ENCODE data around the gene WFS1.

WFS1 gene

GRCh38 chr4:6241062-6241845 lies 28.4 kb upstream of the WFS1 start:
- no peaks in the 10 kb centered on the region for H3K27me3 ChIP-seq (ENCODE audit: insufficient read depth, low read length, poor library complexity)
- WGBS (ENCODE audit: extremely low coverage, insufficient coverage, low lambda C conversion rate), result no CpG with 5 or more reads among the region's 16 CpGs

GRCh38 chr4:6242271-6243029 lies 27.2 kb upstream of the WFS1 start:
- Histone ChIP-seq H3K4me3 (ENCODE audit: low read length) (no peak overlapping the region), H4K8ac (ENCODE audit: low read depth, low read length) (no peak overlapping the region), H3K27me3 (ENCODE audit: insufficient read depth, low read length, poor library complexity) (no peaks in the 10 kb centered on the region), H3K36me3 (ENCODE audit: control insufficient read depth, insufficient read depth, low read length) (no peaks in the 10 kb centered on the region), H3K23ac (ENCODE audit: low read length) (no peak overlapping the region), H3K9ac (ENCODE audit: low read length) (no peak overlapping the region), H3K56ac (ENCODE audit: low read length) (no peak overlapping the region), H2BK15ac (replicated peaks; ENCODE audit: low read depth) (no peak overlapping the region), H3K4me1 (ENCODE audit: control insufficient read depth, low read depth, low read length) (no peaks in the 10 kb centered on the region), H4K5ac (ENCODE audit: low read length) (no peak overlapping the region), H3K4me2 (ENCODE audit: low read length) (no peak overlapping the region), H3K18ac (ENCODE audit: low read length) (no peak overlapping the region), H3K4ac (ENCODE audit: low read depth, low read length) (no peak overlapping the region), H2BK5ac (ENCODE audit: low read length) (no peak overlapping the region), H2BK120ac (ENCODE audit: low read depth, low read length) (no peak overlapping the region), H3K27ac (ENCODE audit: low read depth, low read length) (no peak overlapping the region), H2AK5ac (ENCODE audit: low read length) (no peak overlapping the region), H3K79me1 (ENCODE audit: low read length) (no peaks in the 10 kb centered on the region), H3K79me2 (ENCODE audit: control insufficient read depth, insufficient read depth, low read length) (no peaks in the 10 kb centered on the region)
- DNase-seq, result no peak
- WGBS (ENCODE audit: extremely low coverage, insufficient coverage, low lambda C conversion rate), result no CpG with 5 or more reads among the region's 12 CpGs

More at GRCh38 chr4:6241062-6241845, 28.4 kb upstream of the WFS1 start:
- Histone ChIP-seq H3K36me3 (ENCODE audit: control insufficient read depth, insufficient read depth, low read length) (no peaks in the 10 kb centered on the region), H2BK15ac (replicated peaks; ENCODE audit: low read depth) (no peak overlapping the region), H3K4ac (ENCODE audit: low read depth, low read length) (no peak overlapping the region), H4K5ac (ENCODE audit: low read length) (no peak overlapping the region), H2BK120ac (ENCODE audit: low read depth, low read length) (no peak overlapping the region), H3K18ac (ENCODE audit: low read length) (no peak overlapping the region), H3K4me2 (ENCODE audit: low read length) (no peak overlapping the region), H3K23ac (ENCODE audit: low read length) (no peak overlapping the region), H3K79me2 (ENCODE audit: control insufficient read depth, insufficient read depth, low read length) (no peaks in the 10 kb centered on the region), H3K9ac (ENCODE audit: low read length) (no peak overlapping the region), H3K79me1 (ENCODE audit: low read length) (no peaks in the 10 kb centered on the region), H3K56ac (ENCODE audit: low read length) (no peak overlapping the region), H3K4me3 (ENCODE audit: low read length) (no peak overlapping the region), H2AK5ac (ENCODE audit: low read length) (no peak overlapping the region), H3K4me1 (ENCODE audit: control insufficient read depth, low read depth, low read length) (no peaks in the 10 kb centered on the region), H4K8ac (ENCODE audit: low read depth, low read length) (no peak overlapping the region), H2BK5ac (ENCODE audit: low read length) (no peak overlapping the region), H3K27ac (ENCODE audit: low read depth, low read length) (no peak overlapping the region)
- DNase-seq, result no peak

DNA sequence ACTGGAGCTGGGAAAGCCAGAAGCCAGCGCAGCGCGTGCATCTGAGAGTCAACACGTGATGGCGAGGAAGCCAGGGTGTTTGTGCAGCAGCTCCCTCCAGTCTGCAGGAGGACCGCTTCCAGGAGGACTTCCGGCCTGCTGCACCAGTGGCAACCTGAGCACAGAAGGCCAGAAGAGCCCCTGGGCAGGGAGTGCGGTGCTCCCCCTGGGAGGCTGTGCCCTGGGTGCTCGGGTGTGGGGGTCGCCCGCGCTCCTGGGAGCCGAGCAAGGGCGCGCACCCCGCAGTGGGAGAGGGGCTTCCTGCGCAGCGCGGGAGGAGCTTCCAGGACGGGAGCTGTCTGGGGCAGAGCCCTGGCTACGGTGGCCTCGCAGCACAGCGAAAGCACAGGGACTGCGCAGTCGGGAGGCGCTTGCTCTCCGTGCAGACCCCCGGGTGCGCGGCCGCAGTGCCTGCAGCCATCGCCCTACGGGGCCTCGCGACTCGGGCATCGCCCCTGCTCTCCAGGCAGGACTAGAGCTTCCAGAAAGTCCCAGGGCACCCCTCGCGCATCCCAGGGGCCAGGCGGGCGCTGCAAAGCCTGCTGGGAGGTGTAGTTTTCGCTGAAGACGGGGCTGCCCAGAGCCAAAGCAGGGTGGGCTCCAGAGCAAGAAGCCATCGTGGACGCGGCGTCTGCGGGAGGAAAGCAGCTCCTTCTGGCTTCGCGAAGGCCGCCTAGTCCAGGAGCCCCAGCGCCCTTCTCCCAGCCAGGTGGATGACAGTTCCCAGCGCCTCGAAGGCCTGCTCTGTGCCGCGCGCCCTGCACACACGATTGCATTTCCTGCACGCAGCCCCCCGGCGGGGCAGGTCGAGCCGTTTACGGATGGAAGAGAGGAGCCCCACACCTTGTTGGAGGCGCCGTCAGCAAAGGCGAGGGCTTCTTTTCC lies 24.1 kb upstream of the WFS1 start:
- no peaks in the 10 kb centered on the region for H3K79me2 ChIP-seq (ENCODE audit: control insufficient read depth, insufficient read depth, low read length)
- H3K18ac ChIP-seq (ENCODE audit: low read length), result no peak overlapping the region
- H3K79me1 ChIP-seq (ENCODE audit: low read length), result no peaks in the 10 kb centered on the region
- no peak overlapping the region for H2BK120ac ChIP-seq (ENCODE audit: low read depth, low read length)
- no peak overlapping the region for H4K5ac ChIP-seq (ENCODE audit: low read length)
- no peak overlapping the region for H3K4me2 ChIP-seq (ENCODE audit: low read length)
- no peak overlapping the region for H4K8ac ChIP-seq (ENCODE audit: low read depth, low read length)
- H3K56ac ChIP-seq (ENCODE audit: low read length), result peak overlapping the region; percentile 17
- H3K27me3 ChIP-seq (ENCODE audit: insufficient read depth, low read length, poor library complexity), result no peaks in the 10 kb centered on the region
- no peak overlapping the region for H3K4ac ChIP-seq (ENCODE audit: low read depth, low read length)
- no peaks in the 10 kb centered on the region for H3K36me3 ChIP-seq (ENCODE audit: control insufficient read depth, insufficient read depth, low read length)
- no peak overlapping the region for H3K9ac ChIP-seq (ENCODE audit: low read length)
- no peak overlapping the region for H3K23ac ChIP-seq (ENCODE audit: low read length)
- no peak overlapping the region for H2BK15ac ChIP-seq (replicated peaks; ENCODE audit: low read depth)
- WGBS (ENCODE audit: extremely low coverage, insufficient coverage, low lambda C conversion rate), result no CpG with 5 or more reads among the region's 67 CpGs
- H3K27ac ChIP-seq (ENCODE audit: low read depth, low read length), result no peak overlapping the region
- DNase-seq, result no peak
- H3K4me3 ChIP-seq (ENCODE audit: low read length), result no peak overlapping the region
- H3K4me1 ChIP-seq (ENCODE audit: control insufficient read depth, low read depth, low read length), result no peaks in the 10 kb centered on the region
- no peak overlapping the region for H2AK5ac ChIP-seq (ENCODE audit: low read length)
- no peak overlapping the region for H2BK5ac ChIP-seq (ENCODE audit: low read length)

GRCh38 chr4:6246170-6246634 lies 23.4 kb upstream of the WFS1 start:
- no peak overlapping the region for H2BK15ac ChIP-seq (replicated peaks; ENCODE audit: low read depth)
- no peak overlapping the region for H3K4me2 ChIP-seq (ENCODE audit: low read length)
- no peaks in the 10 kb centered on the region for H3K79me1 ChIP-seq (ENCODE audit: low read length)
- no peak overlapping the region for H3K4ac ChIP-seq (ENCODE audit: low read depth, low read length)
- H3K27ac ChIP-seq (ENCODE audit: low read depth, low read length), result no peak overlapping the region
- no peak overlapping the region for H2BK120ac ChIP-seq (ENCODE audit: low read depth, low read length)
- no peaks in the 10 kb centered on the region for H3K36me3 ChIP-seq (ENCODE audit: control insufficient read depth, insufficient read depth, low read length)
- no peak overlapping the region for H2AK5ac ChIP-seq (ENCODE audit: low read length)
- no peak overlapping the region for H3K23ac ChIP-seq (ENCODE audit: low read length)
- no peak overlapping the region for H4K8ac ChIP-seq (ENCODE audit: low read depth, low read length)
- no peak for DNase-seq
- H3K4me3 ChIP-seq (ENCODE audit: low read length), result no peak overlapping the region
- no peaks in the 10 kb centered on the region for H3K4me1 ChIP-seq (ENCODE audit: control insufficient read depth, low read depth, low read length)
- WGBS (ENCODE audit: extremely low coverage, insufficient coverage, low lambda C conversion rate), result no CpG with 5 or more reads among the region's 9 CpGs
- H3K18ac ChIP-seq (ENCODE audit: low read length), result no peak overlapping the region
- no peak overlapping the region for H4K5ac ChIP-seq (ENCODE audit: low read length)
- H3K9ac ChIP-seq (ENCODE audit: low read length), result no peak overlapping the region
- no peaks in the 10 kb centered on the region for H3K79me2 ChIP-seq (ENCODE audit: control insufficient read depth, insufficient read depth, low read length)
- H3K27me3 ChIP-seq (ENCODE audit: insufficient read depth, low read length, poor library complexity), result no peaks in the 10 kb centered on the region
- no peak overlapping the region for H3K56ac ChIP-seq (ENCODE audit: low read length)
- no peak overlapping the region for H2BK5ac ChIP-seq (ENCODE audit: low read length)

DNA sequence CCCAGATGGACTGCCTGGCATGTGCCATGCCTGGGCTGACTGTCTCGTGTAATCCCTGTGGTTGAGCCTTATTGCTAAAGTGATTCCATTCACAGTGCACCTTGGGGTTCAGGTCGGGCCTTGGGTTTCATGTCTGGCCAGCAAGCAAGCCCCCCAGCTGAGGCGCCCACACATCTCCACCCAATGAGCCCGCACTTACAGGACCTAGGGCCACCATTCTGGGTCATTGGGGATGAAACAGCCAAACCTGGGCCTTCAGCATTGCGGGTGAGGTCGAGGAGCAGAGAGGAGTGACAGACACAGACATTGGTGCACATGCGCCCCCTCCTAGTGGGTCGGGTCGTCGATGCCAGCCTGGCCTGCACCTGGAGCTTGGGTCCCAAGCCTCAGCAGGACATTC lies 21.3 kb upstream of the WFS1 start:
- no peaks in the 10 kb centered on the region for H3K36me3 ChIP-seq (ENCODE audit: control insufficient read depth, insufficient read depth, low read length)
- no peak for DNase-seq
- WGBS (ENCODE audit: extremely low coverage, insufficient coverage, low lambda C conversion rate), result no CpG with 5 or more reads among the region's 10 CpGs
- H3K4me3 ChIP-seq (ENCODE audit: low read length), result no peak overlapping the region
- H2AK5ac ChIP-seq (ENCODE audit: low read length), result no peak overlapping the region
- no peak overlapping the region for H2BK120ac ChIP-seq (ENCODE audit: low read depth, low read length)
- H3K4me2 ChIP-seq (ENCODE audit: low read length), result no peak overlapping the region
- H2BK15ac ChIP-seq (replicated peaks; ENCODE audit: low read depth), result no peak overlapping the region
- no peaks in the 10 kb centered on the region for H3K79me2 ChIP-seq (ENCODE audit: control insufficient read depth, insufficient read depth, low read length)
- no peak overlapping the region for H2BK5ac ChIP-seq (ENCODE audit: low read length)
- H3K23ac ChIP-seq (ENCODE audit: low read length), result no peak overlapping the region
- no peaks in the 10 kb centered on the region for H3K79me1 ChIP-seq (ENCODE audit: low read length)
- H3K27ac ChIP-seq (ENCODE audit: low read depth, low read length), result no peak overlapping the region
- H3K56ac ChIP-seq (ENCODE audit: low read length), result no peak overlapping the region
- no peaks in the 10 kb centered on the region for H3K27me3 ChIP-seq (ENCODE audit: insufficient read depth, low read length, poor library complexity)
- no peak overlapping the region for H3K9ac ChIP-seq (ENCODE audit: low read length)
- no peak overlapping the region for H4K8ac ChIP-seq (ENCODE audit: low read depth, low read length)
- no peak overlapping the region for H3K4ac ChIP-seq (ENCODE audit: low read depth, low read length)
- H4K5ac ChIP-seq (ENCODE audit: low read length), result no peak overlapping the region
- H3K4me1 ChIP-seq (ENCODE audit: control insufficient read depth, low read depth, low read length), result no peaks in the 10 kb centered on the region
- H3K18ac ChIP-seq (ENCODE audit: low read length), result no peak overlapping the region
